ENCODE data around the gene TCF15.

Gene TCF15

DNA sequence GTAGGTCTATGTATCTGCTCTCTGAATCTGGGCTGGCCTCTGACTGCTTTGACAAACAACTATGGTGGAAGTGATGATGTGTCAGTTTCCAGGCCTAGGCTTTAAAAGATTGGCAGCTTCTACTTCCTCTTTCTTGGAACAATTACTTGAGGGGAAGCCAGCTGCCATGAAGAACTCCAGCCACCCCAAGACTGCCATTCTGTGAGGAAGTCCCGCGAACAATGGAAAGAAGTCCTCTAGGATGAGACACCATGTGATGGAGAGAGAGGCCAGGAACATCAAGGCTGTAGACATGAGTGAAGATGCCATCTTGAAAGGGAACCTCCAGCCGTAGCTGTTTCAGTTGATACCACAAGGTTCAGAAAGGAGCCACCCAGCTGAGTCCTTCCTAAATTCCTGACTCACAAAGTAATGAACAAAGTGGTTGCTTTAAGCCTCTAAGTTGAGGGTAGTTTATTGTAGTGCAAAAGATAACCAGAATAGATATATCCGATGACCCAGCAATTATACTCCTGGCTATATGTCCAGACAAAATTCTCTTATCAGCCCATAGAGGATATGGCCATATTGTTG, 15.3 kb upstream of the TCF15 start:
- Histone ChIP-seq H3K36me3 (ENCODE audit: control insufficient read depth, insufficient read depth, low read length) (no peaks in the 10 kb centered on the region), H3K4me3 (ENCODE audit: low read length) (no peak overlapping the region), H3K4me1 (ENCODE audit: control insufficient read depth, insufficient read depth, low read length) (peaks cover 1% of the 10 kb centered on the region; the same call in 1 of the 2 replicates), H3K27ac (ENCODE audit: low read length) (no peak overlapping the region), H3K27me3 (ENCODE audit: control insufficient read depth, insufficient read depth, low read length) (no peaks in the 10 kb centered on the region), H3K9me3 (ENCODE audit: control insufficient read depth, insufficient read depth, low read length) (no peaks in the 10 kb centered on the region)
- WGBS (ENCODE audit: insufficient coverage, insufficient read length) = no CpG with 5 or more reads among the region's 4 CpGs
- no peak for DNase-seq (ENCODE audit: low read depth, low spot score)

DNA sequence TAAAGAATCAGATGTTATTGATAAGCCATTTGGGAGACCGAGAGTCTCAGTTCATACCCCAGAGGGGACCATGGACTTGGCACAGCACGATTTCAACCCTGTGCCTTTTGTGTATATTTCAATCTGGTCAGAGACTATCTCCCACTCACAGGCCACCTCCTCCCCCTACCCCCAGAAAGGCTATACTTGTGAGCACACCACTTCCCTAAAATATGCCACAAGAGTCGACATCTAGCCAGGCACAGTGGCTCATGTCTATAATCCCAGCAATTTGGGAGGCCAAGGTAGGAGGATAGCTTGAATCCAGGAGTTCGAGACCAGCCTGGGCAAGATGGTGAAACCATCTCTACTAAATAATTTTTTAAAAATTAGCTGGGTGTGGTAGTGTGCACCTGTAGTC, 13.6 kb upstream of the TCF15 start:
- no peak overlapping the region for H3K27ac ChIP-seq (ENCODE audit: low read length)
- no peaks in the 10 kb centered on the region for H3K9me3 ChIP-seq (ENCODE audit: control insufficient read depth, insufficient read depth, low read length)
- DNase-seq (ENCODE audit: low read depth, low spot score) = no peak
- H3K27me3 ChIP-seq (ENCODE audit: control insufficient read depth, insufficient read depth, low read length) = no peaks in the 10 kb centered on the region
- no peaks in the 10 kb centered on the region for H3K36me3 ChIP-seq (ENCODE audit: control insufficient read depth, insufficient read depth, low read length)
- no peak overlapping the region for H3K4me3 ChIP-seq (ENCODE audit: low read length)
- H3K4me1 ChIP-seq (ENCODE audit: control insufficient read depth, insufficient read depth, low read length) = peaks cover 1% of the 10 kb centered on the region; the same call in 1 of the 2 replicates
- no CpG with 5 or more reads among the region's 4 CpGs for WGBS (ENCODE audit: insufficient coverage, insufficient read length)

DNA sequence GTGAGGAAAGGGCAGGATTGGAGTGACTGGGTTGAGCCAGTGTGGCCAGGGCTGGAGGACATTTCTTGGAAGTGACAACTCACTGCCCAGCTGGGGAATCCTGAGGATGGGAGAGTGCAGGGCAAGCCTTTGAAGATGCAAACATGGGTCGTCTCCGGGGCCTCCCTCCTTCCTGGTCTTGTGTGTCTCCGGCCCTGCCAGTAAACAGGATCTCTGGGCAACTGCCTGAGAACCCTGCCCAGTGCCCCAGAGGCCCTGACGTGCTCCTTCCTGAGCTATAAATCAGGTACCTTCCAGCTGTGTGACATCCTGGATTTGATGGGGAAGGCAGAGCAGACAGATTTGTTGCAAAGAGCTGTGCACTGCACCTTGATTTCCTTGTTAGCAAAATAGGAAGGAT, 12.9 kb upstream of the TCF15 start:
- WGBS (ENCODE audit: insufficient coverage, insufficient read length) = no CpG with 5 or more reads among the region's 4 CpGs
- Histone ChIP-seq H3K36me3 (ENCODE audit: control insufficient read depth, insufficient read depth, low read length) (no peaks in the 10 kb centered on the region), H3K9me3 (ENCODE audit: control insufficient read depth, insufficient read depth, low read length) (no peaks in the 10 kb centered on the region), H3K4me3 (ENCODE audit: low read length) (no peak overlapping the region), H3K4me1 (ENCODE audit: control insufficient read depth, insufficient read depth, low read length) (peaks cover 1% of the 10 kb centered on the region; the same call in 1 of the 2 replicates), H3K27ac (ENCODE audit: low read length) (no peak overlapping the region), H3K27me3 (ENCODE audit: control insufficient read depth, insufficient read depth, low read length) (no peaks in the 10 kb centered on the region)
- no peak for DNase-seq (ENCODE audit: low read depth, low spot score)

DNA sequence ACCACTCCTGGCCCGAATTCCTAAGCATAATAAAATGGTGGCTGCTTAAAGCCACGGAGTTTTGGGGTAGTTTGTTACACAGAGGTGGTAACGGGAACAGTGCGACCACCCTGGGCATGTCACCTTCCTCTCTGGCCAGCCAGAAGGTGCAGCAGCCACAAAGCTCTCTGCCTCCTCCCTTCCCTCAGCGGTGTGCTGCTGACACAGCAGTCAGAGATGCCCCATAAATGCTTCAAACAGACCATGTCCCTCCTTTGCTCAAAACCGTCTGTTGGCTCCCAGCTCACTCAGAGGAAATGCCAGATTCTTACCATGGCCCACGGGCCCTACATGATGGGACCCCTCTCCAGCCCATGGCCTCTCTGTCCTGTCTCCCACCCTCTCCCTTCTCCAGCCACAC, 12.1 kb upstream of the TCF15 start:
- H3K27me3 ChIP-seq (ENCODE audit: control insufficient read depth, insufficient read depth, low read length) = no peaks in the 10 kb centered on the region
- H3K4me1 ChIP-seq (ENCODE audit: control insufficient read depth, insufficient read depth, low read length) = peaks cover 1% of the 10 kb centered on the region; the same call in 1 of the 2 replicates
- no CpG with 5 or more reads among the region's 7 CpGs for WGBS (ENCODE audit: insufficient coverage, insufficient read length)
- no peaks in the 10 kb centered on the region for H3K9me3 ChIP-seq (ENCODE audit: control insufficient read depth, insufficient read depth, low read length)
- no peak for DNase-seq (ENCODE audit: low read depth, low spot score)
- no peaks in the 10 kb centered on the region for H3K36me3 ChIP-seq (ENCODE audit: control insufficient read depth, insufficient read depth, low read length)
- H3K27ac ChIP-seq (ENCODE audit: low read length) = no peak overlapping the region
- H3K4me3 ChIP-seq (ENCODE audit: low read length) = no peak overlapping the region

DNA sequence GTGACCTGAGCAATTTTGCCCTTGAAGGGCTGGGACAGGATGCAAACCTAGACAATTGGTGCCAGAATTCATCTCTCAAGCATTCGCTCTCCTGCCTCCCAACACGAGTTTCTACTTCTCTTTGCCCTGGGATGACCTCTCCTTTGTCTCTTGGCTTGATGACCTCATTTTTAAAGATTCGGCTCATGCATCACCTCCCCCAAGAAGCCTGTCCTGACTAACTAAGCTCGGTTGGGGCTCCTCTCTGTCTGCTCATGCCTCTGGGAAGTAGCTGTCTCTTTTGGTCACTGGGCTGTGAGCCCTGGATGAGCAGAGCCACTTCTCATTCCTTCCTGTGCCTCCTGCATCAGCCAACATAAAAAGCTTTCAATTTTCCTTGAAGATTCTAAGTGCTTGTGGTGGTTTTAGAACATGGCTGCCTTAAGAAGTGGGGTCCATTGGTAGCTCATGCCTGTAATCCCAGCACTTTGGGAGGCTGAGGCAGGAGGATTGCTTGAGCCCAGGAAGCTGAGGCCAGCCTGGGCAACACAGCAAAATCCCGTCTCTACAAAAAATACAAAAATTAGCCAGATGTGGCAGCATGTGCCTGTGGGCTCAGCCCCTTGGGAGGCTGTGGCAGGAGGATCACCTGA, 11.1 kb upstream of the TCF15 start:
- H3K27me3 ChIP-seq (ENCODE audit: control insufficient read depth, insufficient read depth, low read length) = no peaks in the 10 kb centered on the region

DNA sequence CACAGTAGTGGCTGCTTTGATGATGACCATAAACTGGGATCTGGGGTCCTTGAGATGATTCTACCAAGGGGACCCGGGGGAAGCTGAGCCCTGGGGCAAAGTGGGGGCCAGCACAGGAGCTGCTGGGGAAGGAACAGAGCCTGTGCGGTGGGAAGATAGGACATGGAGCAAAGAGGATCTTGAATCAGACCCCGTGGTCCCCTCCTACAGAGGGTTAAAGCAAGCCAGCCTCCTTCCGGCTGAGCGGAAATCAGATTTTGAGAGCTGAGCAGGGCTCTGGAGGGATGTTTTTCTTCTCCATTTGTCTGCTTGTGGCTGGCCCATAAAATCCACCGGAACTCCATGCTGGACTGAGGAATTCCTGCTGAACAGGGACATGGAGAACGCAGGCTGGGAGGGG, 10.1 kb upstream of the TCF15 start:
- WGBS (ENCODE audit: insufficient coverage, insufficient read length) = no CpG with 5 or more reads among the region's 7 CpGs

More for the DNA sequence above, 11.1 kb upstream of the TCF15 start:
- no peak for DNase-seq (ENCODE audit: low read depth, low spot score)
- Histone ChIP-seq H3K36me3 (ENCODE audit: control insufficient read depth, insufficient read depth, low read length) (no peaks in the 10 kb centered on the region), H3K27ac (ENCODE audit: low read length) (no peak overlapping the region), H3K9me3 (ENCODE audit: control insufficient read depth, insufficient read depth, low read length) (no peaks in the 10 kb centered on the region), H3K4me1 (ENCODE audit: control insufficient read depth, insufficient read depth, low read length) (peaks cover 1% of the 10 kb centered on the region; the same call in 1 of the 2 replicates), H3K4me3 (ENCODE audit: low read length) (no peak overlapping the region)
- no CpG with 5 or more reads among the region's 5 CpGs for WGBS (ENCODE audit: insufficient coverage, insufficient read length)

DNA sequence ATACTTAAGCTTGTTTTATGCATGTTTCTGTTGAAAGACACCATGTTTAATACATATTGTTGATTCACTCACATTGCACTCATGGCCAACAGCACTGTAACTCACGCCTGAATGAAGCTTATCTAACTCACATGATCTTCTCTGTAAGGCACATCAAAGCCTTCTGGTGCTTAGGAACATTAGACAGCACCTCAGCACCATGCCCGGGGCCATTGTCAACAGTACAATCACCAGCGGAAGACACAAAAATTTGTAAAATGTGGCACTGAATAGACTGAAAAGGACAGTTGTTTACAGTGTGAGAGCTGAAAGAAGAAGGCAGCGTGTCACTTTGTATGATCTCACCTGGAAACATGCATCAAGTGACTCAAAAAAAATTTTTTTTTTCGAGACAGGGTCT, 8.9 kb upstream of the TCF15 start:
- H3K4me1 ChIP-seq (ENCODE audit: control insufficient read depth, insufficient read depth, low read length) = peaks cover 1% of the 10 kb centered on the region; the same call in 1 of the 2 replicates
- WGBS (ENCODE audit: insufficient coverage, insufficient read length) = no CpG with 5 or more reads among the region's 5 CpGs
- DNase-seq (ENCODE audit: low read depth, low spot score) = no peak

More for the DNA sequence above, 10.1 kb upstream of the TCF15 start:
- Histone ChIP-seq H3K4me1 (ENCODE audit: control insufficient read depth, insufficient read depth, low read length) (peaks cover 1% of the 10 kb centered on the region; the same call in 1 of the 2 replicates), H3K27ac (ENCODE audit: low read length) (no peak overlapping the region), H3K4me3 (ENCODE audit: low read length) (no peak overlapping the region), H3K9me3 (ENCODE audit: control insufficient read depth, insufficient read depth, low read length) (no peaks in the 10 kb centered on the region), H3K36me3 (ENCODE audit: control insufficient read depth, insufficient read depth, low read length) (no peaks in the 10 kb centered on the region), H3K27me3 (ENCODE audit: control insufficient read depth, insufficient read depth, low read length) (no peaks in the 10 kb centered on the region)
- DNase-seq (ENCODE audit: low read depth, low spot score) = no peak

DNA sequence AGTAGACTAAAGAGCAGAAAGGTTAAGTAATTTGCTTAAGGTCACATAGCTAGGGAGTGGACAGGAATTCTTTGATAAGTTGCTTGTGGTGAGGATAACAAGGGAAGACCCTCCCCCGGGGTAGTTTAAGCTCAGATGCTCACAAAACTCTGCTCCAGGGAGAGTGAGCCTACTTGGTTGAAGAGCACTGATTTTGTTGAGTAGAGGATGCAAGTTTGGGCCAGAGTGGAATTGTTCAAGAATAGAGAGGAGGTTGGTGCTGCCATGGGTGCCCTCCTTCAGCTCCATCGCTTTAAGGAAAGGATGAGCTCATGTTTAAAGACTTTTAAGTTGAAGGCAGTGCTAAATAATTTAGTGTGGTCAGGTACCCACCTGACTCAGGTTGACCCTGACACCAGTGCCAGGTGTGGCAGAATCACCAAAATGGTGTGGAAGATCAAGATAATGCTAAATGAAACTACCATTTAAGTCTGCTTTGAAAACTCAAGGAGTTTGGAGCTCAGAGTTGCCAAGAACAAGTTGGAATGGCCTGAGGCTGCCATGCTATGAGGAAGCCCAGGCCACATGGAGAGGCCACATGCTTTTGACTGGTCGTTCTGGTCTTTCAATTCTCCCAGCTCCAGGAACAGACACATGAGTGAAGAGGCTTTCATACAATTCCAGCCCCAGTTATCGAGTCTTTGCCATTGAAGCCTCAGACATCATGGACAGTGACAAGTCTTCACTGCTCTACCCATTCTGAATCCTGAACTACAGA, 8.0 kb upstream of the TCF15 start:
- WGBS (ENCODE audit: insufficient coverage, insufficient read length) = no CpG with 5 or more reads among the region's 4 CpGs
- DNase-seq (ENCODE audit: low read depth, low spot score) = no peak

More for the DNA sequence above, 8.9 kb upstream of the TCF15 start:
- H3K4me3 ChIP-seq (ENCODE audit: low read length) = no peak overlapping the region
- H3K9me3 ChIP-seq (ENCODE audit: control insufficient read depth, insufficient read depth, low read length) = no peaks in the 10 kb centered on the region
- no peak overlapping the region for H3K27ac ChIP-seq (ENCODE audit: low read length)
- no peaks in the 10 kb centered on the region for H3K36me3 ChIP-seq (ENCODE audit: control insufficient read depth, insufficient read depth, low read length)
- no peaks in the 10 kb centered on the region for H3K27me3 ChIP-seq (ENCODE audit: control insufficient read depth, insufficient read depth, low read length)

DNA sequence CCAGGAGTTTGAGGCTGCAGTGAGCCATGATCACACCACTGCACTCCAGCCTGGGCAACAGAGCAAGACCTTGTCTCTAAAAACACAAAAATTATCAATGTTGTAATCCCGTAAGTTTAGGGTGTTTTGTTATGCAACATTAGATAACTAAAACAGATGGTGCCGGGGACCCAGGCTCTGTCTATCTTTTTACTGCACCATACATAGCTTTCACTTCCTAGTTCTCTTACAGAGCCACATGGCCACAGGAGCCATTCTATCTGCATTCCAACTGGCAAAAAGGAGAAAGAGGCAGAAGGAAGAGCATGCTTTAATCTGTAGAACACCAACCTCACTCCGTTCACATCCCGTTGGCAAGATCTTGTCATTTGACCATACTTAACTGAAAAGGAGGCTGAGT, 5.4 kb upstream of the TCF15 start:
- no peak for DNase-seq (ENCODE audit: low read depth, low spot score)
- Histone ChIP-seq H3K36me3 (ENCODE audit: control insufficient read depth, insufficient read depth, low read length) (no peaks in the 10 kb centered on the region), H3K4me3 (ENCODE audit: low read length) (no peak overlapping the region), H3K9me3 (ENCODE audit: control insufficient read depth, insufficient read depth, low read length) (no peaks in the 10 kb centered on the region), H3K4me1 (ENCODE audit: control insufficient read depth, insufficient read depth, low read length) (no peaks in the 10 kb centered on the region), H3K27ac (ENCODE audit: low read length) (no peak overlapping the region), H3K27me3 (ENCODE audit: control insufficient read depth, insufficient read depth, low read length) (no peaks in the 10 kb centered on the region)
- WGBS (ENCODE audit: insufficient coverage, insufficient read length) = no CpG with 5 or more reads among the region's 4 CpGs

More for the DNA sequence above, 8.0 kb upstream of the TCF15 start:
- Histone ChIP-seq H3K4me1 (ENCODE audit: control insufficient read depth, insufficient read depth, low read length) (peaks cover 1% of the 10 kb centered on the region; the same call in 1 of the 2 replicates), H3K27ac (ENCODE audit: low read length) (no peak overlapping the region), H3K27me3 (ENCODE audit: control insufficient read depth, insufficient read depth, low read length) (no peaks in the 10 kb centered on the region), H3K9me3 (ENCODE audit: control insufficient read depth, insufficient read depth, low read length) (no peaks in the 10 kb centered on the region), H3K4me3 (ENCODE audit: low read length) (no peak overlapping the region), H3K36me3 (ENCODE audit: control insufficient read depth, insufficient read depth, low read length) (no peaks in the 10 kb centered on the region)

DNA sequence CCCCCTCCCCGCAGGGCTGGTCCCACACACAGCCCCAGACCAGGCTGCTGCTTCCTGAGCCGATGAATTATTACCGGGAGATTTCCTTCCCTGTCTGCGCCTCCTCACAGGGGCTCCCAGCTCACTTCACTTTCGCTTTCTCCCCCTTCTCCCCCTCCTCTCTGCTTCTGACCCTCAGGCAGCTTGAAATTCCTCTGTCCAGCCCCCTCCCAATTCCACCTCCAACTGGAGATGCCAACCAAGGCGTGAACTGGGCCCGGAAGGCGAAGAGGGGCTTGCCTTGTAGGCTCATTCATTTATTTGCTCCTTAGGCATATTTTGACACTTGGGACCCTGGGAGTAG, 1.7 kb upstream of the TCF15 start:
- no CpG with 5 or more reads among the region's 8 CpGs for WGBS (ENCODE audit: insufficient coverage, insufficient read length)
- H3K27ac ChIP-seq (ENCODE audit: low read length) = no peak overlapping the region
- no peak for DNase-seq (ENCODE audit: low read depth, low spot score)
- no peaks in the 10 kb centered on the region; the same call in 1 of the 2 replicates for H3K4me1 ChIP-seq (ENCODE audit: control insufficient read depth, insufficient read depth, low read length)
- no peak overlapping the region for H3K4me3 ChIP-seq (ENCODE audit: low read length)
- H3K36me3 ChIP-seq (ENCODE audit: control insufficient read depth, insufficient read depth, low read length) = no peaks in the 10 kb centered on the region
- no peaks in the 10 kb centered on the region for H3K9me3 ChIP-seq (ENCODE audit: control insufficient read depth, insufficient read depth, low read length)
- H3K27me3 ChIP-seq (ENCODE audit: control insufficient read depth, insufficient read depth, low read length) = peaks cover 7% of the 10 kb centered on the region; the same call in 1 of the 2 replicates
